Measurements from ENCODE around the gene TSC2. TPM values are rescaled to one million over a fixed set of nuclear protein-coding genes. Genes with fewer than 3 reads are reported as not detected.
"Not testable (repeated sequence)": the region's sequence is repeated elsewhere in the genome, so short reads cannot be mapped to it uniquely, and the experiment has no call there.

TSC2 gene
- total RNA-seq, 1 experiment from 2014 or later: 31.2 TPM

GRCh38 chr16:2122429-2122828, 74.6 kb downstream of the TSC2 start:
- no peak for DNase-seq (ENCODE audit: low read depth)

- not testable (repeated sequence) for DNase-seq (ENCODE audit: low read depth)
Observed at GRCh38 chr16:2122934-2123683, 75.3 kb downstream of the TSC2 start.

GRCh38 chr16:2123706-2124376, 76.1 kb downstream of the TSC2 start:
- DNase-seq (ENCODE audit: low read depth): peak; percentile 50

GRCh38 chr16:2124377-2124693, 76.5 kb downstream of the TSC2 start:
- DNase-seq (ENCODE audit: low read depth): peak; percentile 41

- DNase-seq (ENCODE audit: low read depth): peak; percentile 87
Observed at GRCh38 chr16:2124694-2125444, 77.1 kb downstream of the TSC2 start.

- not testable (repeated sequence) for DNase-seq (ENCODE audit: low read depth)
Observed at GRCh38 chr16:2125609-2126008, 77.8 kb downstream of the TSC2 start.

GRCh38 chr16:2126161-2126743, 78.5 kb downstream of the TSC2 start:
- DNase-seq (ENCODE audit: low read depth): not testable (repeated sequence)

- not testable (repeated sequence) for DNase-seq (ENCODE audit: low read depth)
Observed at GRCh38 chr16:2126928-2127556, 79.3 kb downstream of the TSC2 start.

- peak; percentile 61 for DNase-seq (ENCODE audit: low read depth)
Observed at GRCh38 chr16:2127630-2128280, 80.0 kb downstream of the TSC2 start.

- peak; percentile 75 for DNase-seq (ENCODE audit: low read depth)
Observed at GRCh38 chr16:2129251-2129650, 81.5 kb downstream of the TSC2 start.

- not testable (repeated sequence) for DNase-seq (ENCODE audit: low read depth)
Observed at GRCh38 chr16:2129890-2130447, 82.2 kb downstream of the TSC2 start.

- not testable (repeated sequence) for DNase-seq (ENCODE audit: low read depth)
Observed at GRCh38 chr16:2133797-2134196, 86.0 kb downstream of the TSC2 start.

- DNase-seq (ENCODE audit: low read depth): peak; percentile 9
Observed at GRCh38 chr16:2135071-2135470, 87.3 kb downstream of the TSC2 start.

- DNase-seq (ENCODE audit: low read depth): peak; percentile 87
Observed at GRCh38 chr16:2135770-2136490, 88.1 kb downstream of the TSC2 start, which contains the start of gene PKD1. PKD1 (minus strand) TSS chr16:2135898; CDS start chr16:2135689, 209 bp downstream.

Other genes starting within 250 kb of the TSC2 start
- gene HAGH, start 221.2 kb upstream of the TSC2 start, total RNA-seq (2014; rRNA removed; shearing (Covaris generic)): 75.7 and 92.6 TPM in 2 replicates
- gene FAHD1, start 220.8 kb upstream of the TSC2 start, total RNA-seq (2014; rRNA removed; shearing (Covaris generic)): 53.8 and 64.0 TPM in 2 replicates
- 1.0 and 1.8 TPM in 2 replicates for gene MEIOB, start 175.8 kb upstream of the TSC2 start, total RNA-seq (2014; rRNA removed; shearing (Covaris generic))
- not detected in 2 replicates for gene HS3ST6, start 129.6 kb upstream of the TSC2 start, total RNA-seq (2014; rRNA removed; shearing (Covaris generic))
- gene MSRB1, start 104.8 kb upstream of the TSC2 start, total RNA-seq (2014; rRNA removed; shearing (Covaris generic)): 16.2 and 27.8 TPM in 2 replicates
- 0.52 TPM in 1 of 2 replicates, not detected in the other for gene RPL3L, start 93.3 kb upstream of the TSC2 start, total RNA-seq (2014; rRNA removed; shearing (Covaris generic))
- 287 and 304 TPM in 2 replicates for gene NDUFB10, start 88.4 kb upstream of the TSC2 start, total RNA-seq (2014; rRNA removed; shearing (Covaris generic))
- 1,628 and 1,651 TPM in 2 replicates for gene RPS2, start 83.2 kb upstream of the TSC2 start, total RNA-seq (2014; rRNA removed; shearing (Covaris generic))
- gene RNF151, start 81.1 kb upstream of the TSC2 start, total RNA-seq (2014; rRNA removed; shearing (Covaris generic)): not detected in 2 replicates
- 42.2 and 76.8 TPM in 2 replicates for gene TBL3, start 75.9 kb upstream of the TSC2 start, total RNA-seq (2014; rRNA removed; shearing (Covaris generic))
- gene NOXO1, start 66.5 kb upstream of the TSC2 start, total RNA-seq (2014; rRNA removed; shearing (Covaris generic)): not detected in 2 replicates
- 11.7 and 21.0 TPM in 2 replicates for gene GFER, start 63.8 kb upstream of the TSC2 start, total RNA-seq (2014; rRNA removed; shearing (Covaris generic))
- 3.4 and 7.1 TPM in 2 replicates for gene SYNGR3, start 58.0 kb upstream of the TSC2 start, total RNA-seq (2014; rRNA removed; shearing (Covaris generic))
- 21.3 and 23.9 TPM in 2 replicates for gene ZNF598, start 38.2 kb upstream of the TSC2 start, total RNA-seq (2014; rRNA removed; shearing (Covaris generic))
- 0.12 TPM in 1 of 2 replicates, not detected in the other for gene NPW, start 28.2 kb upstream of the TSC2 start, total RNA-seq (2014; rRNA removed; shearing (Covaris generic))
- 143 and 175 TPM in 2 replicates for gene NHERF2, start 21.1 kb upstream of the TSC2 start, total RNA-seq (2014; rRNA removed; shearing (Covaris generic))
- 22.7 and 35.6 TPM in 2 replicates for gene NTHL1, start 151 bp upstream of the TSC2 start, total RNA-seq (2014; rRNA removed; shearing (Covaris generic))
- gene PKD1, start 87.9 kb downstream of the TSC2 start, total RNA-seq (2014; rRNA removed; shearing (Covaris generic)): 12.9 and 56.0 TPM in 2 replicates
- gene RAB26, start 100.6 kb downstream of the TSC2 start, total RNA-seq (2014; rRNA removed; shearing (Covaris generic)): 2.1 and 3.8 TPM in 2 replicates
- gene TRAF7, start 107.8 kb downstream of the TSC2 start, total RNA-seq (2014; rRNA removed; shearing (Covaris generic)): 69.0 and 92.8 TPM in 2 replicates
- not detected in 2 replicates for gene CASKIN1, start 148.6 kb downstream of the TSC2 start, total RNA-seq (2014; rRNA removed; shearing (Covaris generic))
- gene MLST8, start 157.5 kb downstream of the TSC2 start, total RNA-seq (2014; rRNA removed; shearing (Covaris generic)): 18.9 and 26.5 TPM in 2 replicates
- 0.10 and 0.89 TPM in 2 replicates for gene BRICD5, start 162.9 kb downstream of the TSC2 start, total RNA-seq (2014; rRNA removed; shearing (Covaris generic))
- gene PGP, start 166.9 kb downstream of the TSC2 start, total RNA-seq (2014; rRNA removed; shearing (Covaris generic)): 23.9 and 32.7 TPM in 2 replicates
- gene E4F1, start 175.6 kb downstream of the TSC2 start, total RNA-seq (2014; rRNA removed; shearing (Covaris generic)): 9.6 and 20.1 TPM in 2 replicates
- 0.64 TPM in 1 of 2 replicates, not detected in the other for gene DNASE1L2, start 188.5 kb downstream of the TSC2 start, total RNA-seq (2014; rRNA removed; shearing (Covaris generic))
- gene ECI1, start 203.6 kb downstream of the TSC2 start, total RNA-seq (2014; rRNA removed; shearing (Covaris generic)): 37.3 and 75.1 TPM in 2 replicates
- 164 and 181 TPM in 2 replicates for gene RNPS1, start 220.1 kb downstream of the TSC2 start, total RNA-seq (2014; rRNA removed; shearing (Covaris generic))

Measured in M059J (cell line).